ENCODE measurements around the gene GRID2.

GRID2 gene

DNA sequence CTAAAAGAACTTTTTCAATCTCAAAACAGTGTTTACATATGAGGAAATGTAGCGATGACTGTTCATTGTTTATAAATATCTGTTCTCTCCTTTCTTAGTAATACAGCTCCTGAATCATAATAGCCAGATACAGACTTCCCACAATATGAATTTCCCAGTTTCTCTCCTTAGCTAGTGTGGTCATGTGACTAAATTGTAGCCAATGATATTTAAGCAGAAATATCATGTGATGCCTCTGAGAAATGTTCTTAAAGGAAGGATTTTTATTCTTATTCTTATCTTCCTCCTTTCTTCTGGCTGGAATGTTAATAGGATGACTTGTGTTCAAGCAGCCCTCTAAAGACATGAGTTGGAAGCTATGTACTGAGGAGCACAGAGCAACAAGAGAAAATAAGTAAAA, 1141.1 kb downstream of the GRID2 start:
- TF ChIP-seq, protein P1, sequence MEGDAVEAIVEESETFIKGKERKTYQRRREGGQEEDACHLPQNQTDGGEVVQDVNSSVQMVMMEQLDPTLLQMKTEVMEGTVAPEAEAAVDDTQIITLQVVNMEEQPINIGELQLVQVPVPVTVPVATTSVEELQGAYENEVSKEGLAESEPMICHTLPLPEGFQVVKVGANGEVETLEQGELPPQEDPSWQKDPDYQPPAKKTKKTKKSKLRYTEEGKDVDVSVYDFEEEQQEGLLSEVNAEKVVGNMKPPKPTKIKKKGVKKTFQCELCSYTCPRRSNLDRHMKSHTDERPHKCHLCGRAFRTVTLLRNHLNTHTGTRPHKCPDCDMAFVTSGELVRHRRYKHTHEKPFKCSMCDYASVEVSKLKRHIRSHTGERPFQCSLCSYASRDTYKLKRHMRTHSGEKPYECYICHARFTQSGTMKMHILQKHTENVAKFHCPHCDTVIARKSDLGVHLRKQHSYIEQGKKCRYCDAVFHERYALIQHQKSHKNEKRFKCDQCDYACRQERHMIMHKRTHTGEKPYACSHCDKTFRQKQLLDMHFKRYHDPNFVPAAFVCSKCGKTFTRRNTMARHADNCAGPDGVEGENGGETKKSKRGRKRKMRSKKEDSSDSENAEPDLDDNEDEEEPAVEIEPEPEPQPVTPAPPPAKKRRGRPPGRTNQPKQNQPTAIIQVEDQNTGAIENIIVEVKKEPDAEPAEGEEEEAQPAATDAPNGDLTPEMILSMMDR (IDR thresholded peaks at IDR 0.05; ENCODE audit: control insufficient read depth, extremely low read depth, insufficient read depth), result no peak
- no peak for DNase-seq (ENCODE audit: low read depth)
- no peak overlapping the region for H3K4me3 ChIP-seq (ENCODE audit: low read depth, low read length)

DNA sequence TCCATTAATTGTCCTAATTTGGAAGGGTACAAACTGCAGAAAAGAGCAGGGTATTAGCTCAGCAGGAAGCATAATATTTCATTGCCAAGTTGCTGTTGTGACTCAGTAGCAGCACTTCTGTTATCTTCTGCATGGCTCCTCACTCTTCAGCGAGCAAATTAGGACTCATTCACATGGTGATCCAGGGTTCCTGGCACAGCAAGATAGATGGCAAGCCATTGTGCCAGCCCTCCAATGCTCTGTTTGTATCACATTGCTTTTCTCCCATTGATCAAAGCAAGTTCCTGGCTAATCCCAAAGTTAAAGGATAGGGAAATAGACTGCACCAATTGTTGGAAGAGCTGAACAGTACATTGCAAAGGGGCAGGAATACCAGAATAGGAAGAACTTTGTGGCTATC, 1142.3 kb downstream of the GRID2 start:
- TF ChIP-seq, protein P1 (IDR thresholded peaks at IDR 0.05; ENCODE audit: control insufficient read depth, extremely low read depth, insufficient read depth), result no peak
- no peak overlapping the region for H3K4me3 ChIP-seq (ENCODE audit: low read depth, low read length)
- no peak for DNase-seq (ENCODE audit: low read depth)

DNA sequence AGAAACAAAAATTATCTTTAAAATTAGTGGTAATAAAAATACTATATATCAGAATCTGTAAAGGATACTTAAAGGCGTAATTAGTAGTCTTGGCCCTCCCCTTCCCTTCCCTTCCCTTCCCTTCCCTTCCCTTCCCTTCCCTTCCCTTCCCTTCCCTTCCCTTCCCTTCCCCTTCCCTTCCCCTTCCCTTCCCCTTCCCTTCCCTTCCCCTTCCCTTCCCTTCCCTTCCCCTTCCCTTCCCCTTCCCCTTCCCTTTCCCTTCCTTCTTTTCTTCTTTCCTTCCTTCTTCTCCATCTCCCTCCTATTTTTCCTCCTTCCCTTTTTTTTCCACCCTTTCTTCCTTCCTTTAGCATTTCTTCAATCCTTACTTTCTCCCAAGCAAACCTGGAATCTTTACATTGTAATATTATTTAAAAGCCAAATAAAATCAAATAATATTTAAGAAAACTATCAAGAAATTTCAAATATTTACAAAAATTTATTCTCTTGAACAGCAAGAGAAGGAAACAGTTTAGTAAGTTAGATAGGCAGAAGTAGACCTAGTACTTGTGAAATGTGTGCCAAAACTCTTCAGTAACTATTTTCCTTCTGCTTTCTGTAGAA, 1145.0 kb downstream of the GRID2 start:
- no peak for DNase-seq (ENCODE audit: low read depth)
- TF ChIP-seq, protein P1 (IDR thresholded peaks at IDR 0.05; ENCODE audit: control insufficient read depth, extremely low read depth, insufficient read depth), result no peak
- no peak overlapping the region for H3K4me3 ChIP-seq (ENCODE audit: low read depth, low read length)

DNA sequence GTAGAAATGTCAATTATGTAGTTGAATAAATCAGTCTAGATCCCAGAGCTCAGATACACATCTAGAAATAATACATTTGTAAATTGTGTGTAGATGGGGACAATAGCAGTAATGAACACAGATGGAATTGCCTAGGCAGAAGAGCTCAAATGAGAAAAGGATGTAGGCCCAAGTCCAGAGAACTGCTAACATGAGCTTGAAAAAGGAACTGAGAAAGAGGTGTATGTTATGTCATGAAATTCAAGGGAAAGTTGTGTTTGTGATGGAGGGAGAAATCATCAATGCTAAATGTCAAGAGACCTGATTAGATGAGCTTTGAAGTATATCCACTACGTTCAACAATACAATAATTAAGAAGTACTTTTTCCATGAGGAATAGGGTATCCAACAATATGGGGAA, 1148.2 kb downstream of the GRID2 start:
- TF ChIP-seq, protein P1 (IDR thresholded peaks at IDR 0.05; ENCODE audit: control insufficient read depth, extremely low read depth, insufficient read depth), result no peak
- H3K4me3 ChIP-seq (ENCODE audit: low read depth, low read length), result no peak overlapping the region
- no peak for DNase-seq (ENCODE audit: low read depth)

DNA sequence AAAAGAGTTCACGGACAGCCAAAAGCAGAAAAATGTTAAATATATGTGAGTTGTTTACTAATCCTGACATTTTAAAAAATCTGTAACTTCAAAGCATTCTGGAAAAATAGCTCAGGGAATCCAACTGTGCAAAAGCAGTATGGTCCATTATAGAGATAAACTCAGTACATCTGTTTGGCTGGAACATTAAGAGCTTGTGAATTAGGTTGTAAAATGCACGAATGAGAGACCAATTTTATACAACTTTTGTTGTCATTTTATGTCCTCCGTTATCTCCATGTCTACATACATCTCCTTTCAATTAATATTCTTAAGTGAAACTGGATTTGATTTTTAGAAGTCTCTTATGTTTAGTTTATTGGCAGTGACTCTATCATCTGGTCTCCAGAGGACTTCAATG, 1157.8 kb downstream of the GRID2 start:
- TF ChIP-seq, protein P1 (IDR thresholded peaks at IDR 0.05; ENCODE audit: control insufficient read depth, extremely low read depth, insufficient read depth), result no peak
- no peak overlapping the region for H3K4me3 ChIP-seq (ENCODE audit: low read depth, low read length)
- DNase-seq (ENCODE audit: low read depth), result no peak

DNA sequence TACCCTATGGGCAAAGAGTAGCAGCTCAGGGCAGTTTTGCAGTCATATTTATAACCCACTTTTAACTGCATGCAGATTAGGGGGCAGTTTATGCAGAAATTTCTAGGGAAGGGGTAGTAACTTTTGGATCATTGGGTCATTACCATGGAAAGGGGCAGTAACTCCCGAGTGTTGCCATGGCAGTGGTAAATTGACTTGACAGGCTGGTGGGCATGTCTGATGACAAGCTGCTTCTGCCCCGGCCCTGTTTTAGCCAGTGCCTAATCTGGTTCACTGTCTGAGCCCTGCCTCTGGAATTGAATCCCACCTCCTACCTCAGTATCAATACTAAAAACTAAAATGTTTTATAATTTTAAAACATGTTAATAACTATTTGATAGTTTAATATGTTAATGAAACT, 1162.7 kb downstream of the GRID2 start:
- no peak for DNase-seq (ENCODE audit: low read depth)
- no peak overlapping the region for H3K4me3 ChIP-seq (ENCODE audit: low read depth, low read length)
- TF ChIP-seq, protein P1 (IDR thresholded peaks at IDR 0.05; ENCODE audit: control insufficient read depth, extremely low read depth, insufficient read depth), result no peak

DNA sequence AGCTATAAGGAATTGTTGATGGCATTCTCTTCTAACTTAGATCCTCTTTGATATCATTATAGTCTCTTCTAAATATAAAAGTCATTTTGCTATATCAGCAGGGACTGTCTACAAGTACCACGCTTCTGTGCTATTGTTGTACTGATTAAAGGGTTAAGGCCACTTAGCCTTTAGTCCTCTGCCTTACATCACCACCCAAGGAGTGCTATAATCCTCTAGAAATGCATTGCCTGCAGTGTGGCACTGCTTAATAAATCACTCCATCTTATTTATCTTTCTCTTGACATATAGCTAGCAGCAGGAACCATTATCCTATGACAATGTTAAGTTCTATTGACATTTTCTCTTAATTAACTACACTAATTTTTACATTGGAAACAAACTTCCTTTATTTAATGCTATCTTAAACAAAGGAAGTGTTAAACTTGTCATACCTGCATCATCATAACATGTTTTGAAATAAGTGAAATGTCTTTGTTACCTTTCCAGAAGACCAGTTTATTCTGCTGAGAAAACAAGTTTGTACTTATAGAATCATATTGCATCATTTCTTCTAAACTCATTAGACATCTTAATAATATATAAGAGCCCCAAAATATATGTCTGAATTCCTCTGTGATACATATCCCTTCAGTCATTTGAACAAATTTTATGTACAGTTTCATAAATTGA, 1163.9 kb downstream of the GRID2 start:
- TF ChIP-seq, protein P1 (IDR thresholded peaks at IDR 0.05; ENCODE audit: control insufficient read depth, extremely low read depth, insufficient read depth), result no peak
- H3K4me3 ChIP-seq (ENCODE audit: low read depth, low read length), result no peak overlapping the region
- no peak for DNase-seq (ENCODE audit: low read depth)

Measured in LNCaP clone FGC (cell line).